Measurements from ENCODE around the gene TRIP4.
"Not testable (repeated sequence)": the region's sequence is repeated elsewhere in the genome, so short reads cannot be mapped to it uniquely, and the experiment has no call there.

TRIP4 gene

DNA sequence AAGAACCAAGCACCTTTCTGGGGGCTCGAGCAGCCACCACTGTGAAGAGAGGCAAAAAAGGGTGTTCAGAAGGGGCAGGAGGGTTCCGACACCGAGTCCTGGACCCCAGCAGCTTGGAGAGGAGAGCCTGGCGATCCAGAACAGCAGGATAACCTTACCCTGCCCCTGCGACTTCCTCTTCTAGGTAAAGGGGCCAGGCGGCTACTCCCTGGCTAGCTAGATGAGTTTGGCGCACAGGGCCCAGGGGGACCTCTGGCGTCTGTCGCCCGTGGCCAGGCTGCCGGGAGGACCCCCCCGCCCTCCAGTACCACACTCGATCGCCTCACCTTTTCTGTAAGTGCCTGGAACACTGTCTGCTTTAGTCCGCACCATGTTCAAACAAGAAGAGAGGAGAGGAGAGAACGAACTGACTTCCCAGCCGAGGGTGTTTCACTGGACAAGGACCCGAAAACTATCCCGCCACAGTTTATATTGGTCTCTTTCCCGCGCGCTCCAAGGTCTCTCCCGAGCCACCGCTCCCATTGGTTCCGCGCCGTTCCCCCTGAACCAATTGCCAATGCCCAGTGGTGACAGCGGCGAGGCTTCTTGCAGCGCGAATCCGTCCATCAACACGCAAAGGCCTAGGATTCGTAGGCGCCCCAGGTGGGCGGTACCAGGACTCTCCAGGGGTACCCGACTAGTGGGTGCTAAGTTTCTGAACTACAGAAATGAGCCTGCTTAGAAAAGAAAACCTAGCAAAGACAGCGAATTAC lies 6.5 kb upstream of the TRIP4 start, which contains the start of gene PCLAF:
Gene PCLAF, minus strand, starts transcription at position 442 of the 752 bp plus-strand sequence. Its CDS starts 70 bp downstream, at position 372.
- DNase-seq = peak; percentile 92

DNA sequence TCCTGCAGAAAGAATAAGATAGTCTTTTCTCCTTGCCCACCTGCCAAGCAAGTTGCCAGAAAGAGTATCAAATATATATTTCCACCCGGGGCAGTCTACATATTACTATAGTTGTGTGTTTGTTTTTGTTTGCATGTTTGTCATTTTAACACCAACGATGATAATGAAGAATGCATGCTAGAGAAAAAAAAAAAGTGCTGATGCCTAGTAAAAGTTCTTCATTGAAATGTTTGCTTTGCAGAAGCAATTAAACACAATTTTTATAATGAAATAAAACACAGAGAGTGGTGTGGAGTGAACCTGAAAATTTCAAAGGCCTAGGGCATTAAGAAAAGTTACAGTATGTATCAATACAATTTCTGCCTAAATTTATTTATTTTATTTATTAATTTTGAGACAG lies 3.9 kb upstream of the TRIP4 start:
- no peak for DNase-seq

DNA sequence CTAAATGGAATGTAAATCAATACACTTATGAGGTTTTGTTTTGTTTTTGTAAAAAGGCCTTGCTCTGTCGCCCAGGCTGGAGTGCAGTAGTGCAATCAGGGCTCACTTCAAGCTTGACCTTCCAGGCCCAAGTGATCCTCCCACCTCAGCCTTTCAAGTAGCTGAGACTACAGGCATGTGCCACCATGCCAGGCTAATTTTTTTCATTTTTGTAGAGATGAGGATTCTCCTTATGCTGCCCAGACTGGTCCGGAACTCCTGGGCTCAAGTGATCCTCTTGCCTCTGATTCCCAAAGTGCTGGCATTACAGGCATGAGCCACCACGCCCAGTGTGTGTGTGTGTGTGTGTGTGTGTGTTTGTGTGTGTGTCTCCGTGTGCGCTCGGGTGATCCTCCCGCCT lies 1.3 kb upstream of the TRIP4 start:
- DNase-seq = no peak

DNA sequence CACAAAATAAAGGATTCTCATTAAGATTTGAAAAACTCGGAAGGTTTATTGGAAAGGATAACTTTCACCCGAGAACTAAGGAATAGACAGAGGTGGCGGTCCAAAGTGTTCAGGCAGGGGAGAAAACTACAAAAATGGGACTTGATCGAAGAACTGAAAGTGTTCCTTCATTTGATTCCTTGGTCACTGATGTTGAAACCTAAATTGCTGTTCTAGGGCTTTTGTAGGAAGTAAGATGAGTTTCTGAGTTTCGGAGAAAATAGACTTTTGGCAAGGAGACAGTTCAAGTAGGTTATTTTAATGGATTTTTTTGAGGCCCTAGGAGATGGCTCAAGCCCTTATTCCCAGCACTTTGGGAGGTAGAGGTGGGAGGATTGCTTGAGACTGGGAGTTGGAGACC lies 1.4 kb downstream of the TRIP4 start:
- DNase-seq = no peak

DNA sequence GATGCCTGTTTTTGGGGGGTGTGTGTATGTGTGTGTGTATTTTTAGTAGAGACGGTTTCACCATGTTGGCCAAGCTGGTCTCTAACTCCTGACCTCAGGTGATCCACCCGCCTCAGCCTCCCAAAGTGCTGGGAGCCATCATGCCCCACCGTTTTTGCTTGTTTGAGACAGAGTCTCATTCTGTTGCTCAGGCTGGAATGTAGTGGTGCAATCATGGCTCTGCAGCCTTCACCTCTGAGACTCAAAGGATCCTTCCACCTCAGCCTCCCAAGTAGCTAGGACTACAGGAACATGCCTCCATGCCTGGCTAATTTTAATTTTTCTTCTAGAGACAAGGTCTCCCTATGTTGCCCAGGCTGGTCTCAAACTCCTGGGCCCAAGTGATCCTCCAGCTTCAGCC lies 4.8 kb downstream of the TRIP4 start:
- DNase-seq = not testable (repeated sequence)

DNA sequence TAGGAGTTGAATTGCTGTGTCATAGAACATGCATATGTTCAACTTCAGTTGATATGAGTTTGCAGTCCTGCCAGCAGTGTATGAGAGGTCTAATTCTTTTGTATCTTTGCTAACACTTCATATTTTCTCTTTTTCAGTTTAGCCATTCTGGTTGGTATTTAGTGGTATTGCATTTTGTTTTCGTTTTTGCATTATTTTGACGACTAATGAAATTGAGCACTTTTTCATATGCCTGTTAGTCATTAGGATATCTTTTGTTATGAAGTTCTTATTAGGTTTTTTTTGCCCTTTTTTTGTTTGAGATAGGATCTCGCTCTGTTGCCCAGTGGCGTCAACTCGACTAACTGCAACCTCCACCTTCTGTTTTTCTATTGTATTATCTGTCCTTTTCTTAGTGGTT lies 9.2 kb downstream of the TRIP4 start:
- DNase-seq = no peak

DNA sequence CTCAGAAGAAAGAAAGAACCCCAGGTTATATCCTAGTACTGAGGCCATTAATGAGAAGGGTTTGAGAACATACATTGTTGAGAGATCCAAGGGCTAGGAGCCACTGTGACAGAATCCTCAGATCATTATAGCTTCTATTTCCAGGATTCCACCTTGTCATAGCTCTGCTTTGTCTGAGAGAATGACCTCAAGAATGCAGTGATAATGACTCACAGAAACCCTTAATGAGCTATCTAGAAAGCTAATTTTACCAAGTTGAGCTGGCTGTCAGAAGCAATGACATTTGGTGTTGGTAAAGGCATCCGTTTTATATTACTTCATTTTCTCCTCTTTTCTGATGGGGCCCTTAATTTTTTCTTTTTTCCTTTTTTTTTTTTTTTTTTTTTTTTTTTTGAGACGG lies 10.9 kb downstream of the TRIP4 start:
- no peak for DNase-seq

DNA sequence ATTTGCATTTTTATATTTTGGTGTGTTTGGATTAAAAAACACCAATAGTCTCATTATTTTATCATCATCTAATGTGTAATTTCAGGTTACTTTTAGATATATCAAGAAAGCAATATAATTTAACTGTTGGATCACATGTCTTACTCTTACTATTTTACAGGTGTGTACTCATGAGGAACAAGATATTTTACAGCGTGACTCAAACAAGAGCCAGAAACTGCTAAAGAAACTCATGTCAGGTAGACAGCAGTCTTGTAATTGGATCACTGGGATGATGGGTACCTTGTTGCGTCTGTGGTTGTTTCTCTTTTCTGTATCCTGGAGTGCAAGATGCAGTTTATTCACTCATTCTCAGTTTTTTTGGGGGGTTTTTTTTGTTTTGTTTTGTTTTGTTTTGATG lies 12.9 kb downstream of the TRIP4 start:
- DNase-seq = no peak

DNA sequence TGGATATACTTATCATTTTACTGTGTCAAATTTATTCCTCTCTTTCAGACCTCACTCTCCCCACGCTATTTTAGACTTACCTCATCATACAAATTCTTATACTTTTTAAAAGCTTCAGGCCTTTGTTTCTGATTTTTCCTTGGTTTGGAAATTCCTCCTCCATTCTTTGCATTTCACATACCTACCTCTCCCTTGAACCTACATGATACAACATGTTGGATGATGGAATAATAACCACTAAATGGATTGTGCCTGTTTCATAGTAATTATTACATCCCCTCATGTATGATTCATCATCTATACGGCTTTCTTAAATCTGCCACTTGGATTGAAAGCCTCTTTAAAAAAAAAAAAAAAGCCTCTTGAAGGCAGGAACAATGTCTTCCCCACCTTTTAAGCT lies 24.6 kb downstream of the TRIP4 start:
- no peak for DNase-seq

DNA sequence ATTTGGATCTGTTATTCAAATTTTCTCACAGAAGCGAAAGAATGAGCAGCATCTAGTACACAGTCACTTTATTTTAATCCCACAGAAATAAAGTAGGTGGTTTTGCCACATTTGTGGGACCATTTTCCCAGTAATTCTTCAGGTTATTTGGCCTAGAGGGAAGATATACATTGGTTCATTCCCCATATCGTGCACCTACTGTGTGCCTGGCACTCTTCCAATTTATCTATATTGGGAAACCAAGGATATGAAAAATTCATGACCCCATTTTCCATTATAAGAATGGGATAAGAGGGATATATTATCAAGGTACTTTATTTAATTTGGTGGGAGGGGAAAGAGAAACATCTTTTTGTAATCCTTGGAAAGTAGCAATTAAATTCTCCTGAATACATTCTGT lies 35.1 kb downstream of the TRIP4 start:
- no peak for DNase-seq

DNA sequence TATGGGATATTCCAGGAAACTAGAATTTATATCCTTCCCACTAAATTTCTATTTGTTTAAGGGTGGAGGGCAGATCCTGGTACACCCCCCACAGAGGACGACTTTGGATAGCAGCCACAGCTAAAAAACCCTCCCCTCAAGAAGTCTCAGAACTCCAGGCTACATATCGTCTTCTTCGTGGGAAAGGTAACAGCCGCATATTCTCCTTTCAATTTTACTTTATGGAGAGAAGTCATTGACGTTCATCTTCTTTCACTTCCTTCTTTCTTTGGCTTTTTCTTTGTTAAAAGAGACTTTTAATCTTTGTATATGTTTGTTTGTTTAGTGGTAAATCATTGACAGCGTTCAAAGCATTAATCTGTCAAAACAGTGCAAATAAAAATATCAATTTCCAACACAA lies 36.3 kb downstream of the TRIP4 start:
- DNase-seq = no peak

DNA sequence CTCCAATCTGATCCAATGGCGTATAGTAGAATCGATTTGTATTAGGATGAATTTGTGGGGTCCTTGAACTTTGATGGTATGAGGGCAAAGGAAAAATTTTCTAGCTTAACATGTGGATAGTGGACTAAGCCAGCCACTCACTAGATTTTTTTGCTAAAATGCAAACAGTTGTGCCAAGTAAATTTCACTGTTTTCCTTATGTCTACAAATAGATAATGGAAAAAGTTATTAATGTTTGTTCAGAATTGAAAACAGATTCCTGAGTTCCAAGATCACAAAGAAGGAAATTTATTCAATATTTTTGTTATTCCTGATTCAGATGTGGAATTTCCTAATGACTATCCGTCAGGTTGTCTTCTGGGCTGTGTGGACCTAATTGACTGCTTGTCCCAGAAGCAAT lies 37.6 kb downstream of the TRIP4 start:
- DNase-seq = no peak

DNA sequence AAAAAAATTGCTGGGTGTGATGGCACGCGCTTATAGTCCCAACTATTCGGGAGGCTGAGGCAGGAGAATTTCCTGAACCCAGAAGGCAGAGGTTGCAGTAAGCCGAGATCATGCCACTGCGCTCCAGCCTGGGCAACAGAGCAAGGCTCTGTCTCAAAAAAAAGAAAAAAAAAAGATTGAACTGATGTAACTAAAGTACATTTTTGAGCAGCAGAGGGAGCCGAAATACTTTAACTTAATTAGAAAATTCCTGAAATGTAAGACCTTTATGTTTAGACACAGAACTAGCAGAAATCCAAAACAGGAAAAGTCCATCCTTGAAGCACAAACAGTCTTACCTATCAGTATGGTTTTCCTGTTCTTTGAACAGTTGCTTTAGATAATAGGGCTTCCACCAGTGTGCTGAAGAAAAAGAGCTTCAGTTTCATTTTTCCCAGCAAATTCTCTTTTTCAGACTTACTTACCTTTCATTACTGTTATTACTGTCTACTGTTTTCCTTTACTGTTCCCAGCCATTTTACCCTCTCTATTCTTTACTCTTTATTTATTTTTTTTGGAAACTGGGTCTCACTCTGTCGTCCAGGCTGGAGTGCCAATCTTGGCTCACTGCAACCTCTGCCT lies 39.3 kb downstream of the TRIP4 start:
- DNase-seq = peak; percentile 10

DNA sequence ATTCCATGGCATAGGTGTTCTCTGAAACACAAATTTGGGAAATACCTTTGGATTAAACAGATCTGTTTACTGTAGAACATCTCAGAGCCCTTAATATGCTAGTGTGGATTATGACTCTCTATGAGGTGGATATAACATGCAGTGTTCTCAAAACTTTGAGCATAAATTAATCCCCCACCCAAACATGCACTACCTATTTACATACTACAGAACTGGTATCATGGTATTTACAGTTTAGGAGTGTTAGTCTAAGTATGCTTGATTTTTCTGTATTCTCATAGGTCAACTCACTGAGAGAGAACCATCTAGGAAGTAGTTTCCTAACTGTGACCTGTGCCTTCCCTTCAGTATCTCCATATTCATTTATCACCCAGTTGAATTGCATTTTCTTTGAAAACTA lies 41.8 kb downstream of the TRIP4 start:
- no peak for DNase-seq

DNA sequence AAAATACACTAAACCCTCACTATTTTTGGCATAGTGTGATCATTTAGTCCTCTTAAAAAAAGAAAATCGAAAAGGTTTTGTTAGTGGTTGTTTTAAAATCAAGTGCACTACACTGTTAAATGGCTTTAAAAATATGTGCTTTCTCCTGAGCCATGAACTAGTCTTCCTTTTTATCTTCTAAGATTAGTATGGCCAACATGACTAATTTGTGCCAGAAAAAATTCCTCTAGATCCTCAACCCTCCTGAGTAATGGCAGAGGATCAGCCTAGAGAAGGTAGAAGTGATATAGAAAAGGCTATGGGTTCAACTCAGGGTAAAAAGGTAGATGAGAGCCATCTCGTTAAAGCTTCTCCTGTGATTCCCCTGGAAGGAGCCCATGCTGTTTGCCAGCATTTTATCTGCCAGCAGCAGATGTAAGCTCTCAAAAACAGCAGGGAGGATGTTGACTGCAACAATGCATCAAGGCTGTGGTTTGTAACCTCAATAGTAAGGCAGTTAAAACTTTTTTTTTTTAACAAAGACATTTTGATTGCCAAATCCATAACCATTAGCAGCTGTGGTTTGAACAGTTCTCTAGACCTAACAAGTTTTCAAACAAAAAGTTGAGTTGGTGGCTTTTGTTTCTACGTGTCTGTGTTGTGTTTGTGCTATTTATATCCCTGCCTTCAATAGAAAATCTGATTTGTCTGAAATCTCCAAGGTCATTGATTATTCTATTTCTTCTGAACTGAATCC lies 42.5 kb downstream of the TRIP4 start:
- DNase-seq = peak; percentile 57

DNA sequence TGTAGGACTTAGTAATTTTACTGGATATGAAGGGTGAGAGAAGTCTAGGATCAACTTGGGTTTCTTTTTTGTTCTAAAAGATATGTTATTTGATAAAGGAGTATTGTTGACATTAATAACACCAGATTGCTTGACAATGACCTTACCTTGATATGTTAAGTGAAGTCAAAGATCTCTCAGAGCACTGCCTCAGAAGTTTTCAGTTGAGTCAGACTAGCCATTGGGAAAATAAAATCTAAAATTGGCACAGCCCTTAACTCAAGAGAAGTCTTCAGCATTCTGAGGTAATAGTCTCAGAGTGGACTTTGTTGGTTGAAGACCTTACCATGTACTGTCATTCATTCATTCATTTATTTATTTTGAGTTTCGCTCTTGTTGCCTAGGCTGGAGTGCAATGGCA lies 50.3 kb downstream of the TRIP4 start:
- no peak for DNase-seq

DNA sequence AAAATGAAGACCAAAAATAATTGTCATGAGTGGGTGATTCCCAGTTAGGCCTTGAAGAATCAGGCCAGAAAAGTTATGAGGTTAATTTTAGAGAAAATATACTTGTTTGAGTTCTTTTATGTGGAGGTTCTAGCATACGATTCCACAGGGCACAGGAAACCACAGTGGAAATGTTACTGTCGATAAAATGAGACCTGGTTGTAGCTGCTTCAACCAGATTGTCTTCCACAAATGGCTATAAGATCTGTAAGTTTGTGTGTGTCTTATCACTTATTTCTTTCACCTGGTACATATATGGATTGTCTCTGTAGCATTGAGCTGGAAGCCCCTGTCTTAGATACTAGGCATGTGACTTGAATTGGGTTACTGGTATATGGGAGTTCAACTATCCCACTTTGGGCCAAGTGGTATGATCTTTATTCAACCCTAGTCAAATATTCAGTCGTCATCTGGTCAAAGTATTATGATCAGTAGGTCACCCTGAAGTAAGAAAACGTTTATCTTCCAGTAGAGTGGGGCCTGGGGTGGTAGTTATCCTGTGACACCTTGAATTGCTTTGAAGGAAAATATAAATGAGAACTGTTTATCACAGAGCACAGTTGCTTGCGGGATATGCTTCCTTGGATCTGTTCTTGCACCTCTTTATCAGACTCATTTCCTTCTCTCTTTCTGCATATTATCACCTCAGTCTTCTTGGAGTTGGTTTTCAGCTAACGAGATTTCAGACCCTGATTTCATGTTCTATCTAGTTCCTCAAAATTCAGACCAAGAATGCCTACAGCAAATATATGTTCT lies 51.2 kb downstream of the TRIP4 start:
- DNase-seq = no peak

DNA sequence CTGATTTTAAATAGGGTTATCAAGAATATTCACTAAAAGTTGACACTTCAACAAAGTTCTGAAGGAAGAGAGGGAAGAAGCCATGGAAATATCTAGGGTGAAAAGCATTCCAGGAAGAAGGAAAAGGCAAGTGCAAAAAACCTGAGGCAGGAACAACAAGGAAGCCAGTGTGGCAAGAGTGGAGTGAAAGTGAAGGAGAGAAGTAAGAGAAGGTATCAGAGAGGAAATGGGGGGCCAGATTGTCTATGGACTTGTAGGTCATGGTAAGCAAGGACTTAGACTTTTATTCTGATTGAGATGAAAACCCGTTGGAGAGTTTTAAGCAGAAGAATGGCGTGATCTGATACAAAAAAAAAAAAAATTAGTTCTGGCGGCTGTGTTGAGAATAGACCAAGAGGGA lies 54.2 kb downstream of the TRIP4 start:
- no peak for DNase-seq

DNA sequence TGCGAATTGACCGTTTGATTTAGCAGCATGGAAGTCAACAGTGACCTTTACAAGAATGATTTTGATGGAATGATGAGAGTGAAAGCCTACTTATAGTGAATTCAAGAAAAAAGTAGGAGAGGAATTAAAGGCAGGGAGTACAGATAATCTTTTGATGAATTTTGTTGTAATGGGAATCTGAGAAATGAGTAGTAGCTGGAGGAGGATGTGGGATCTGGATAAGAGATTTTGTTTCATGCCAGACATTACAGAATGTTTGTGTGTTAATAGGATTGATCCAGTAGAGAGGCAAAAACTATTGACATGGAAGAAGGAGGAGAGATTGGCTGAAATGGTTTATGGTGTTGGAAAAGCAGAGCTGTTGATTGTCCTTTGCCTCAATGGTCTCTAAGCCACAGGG lies 55.4 kb downstream of the TRIP4 start:
- DNase-seq = no peak

DNA sequence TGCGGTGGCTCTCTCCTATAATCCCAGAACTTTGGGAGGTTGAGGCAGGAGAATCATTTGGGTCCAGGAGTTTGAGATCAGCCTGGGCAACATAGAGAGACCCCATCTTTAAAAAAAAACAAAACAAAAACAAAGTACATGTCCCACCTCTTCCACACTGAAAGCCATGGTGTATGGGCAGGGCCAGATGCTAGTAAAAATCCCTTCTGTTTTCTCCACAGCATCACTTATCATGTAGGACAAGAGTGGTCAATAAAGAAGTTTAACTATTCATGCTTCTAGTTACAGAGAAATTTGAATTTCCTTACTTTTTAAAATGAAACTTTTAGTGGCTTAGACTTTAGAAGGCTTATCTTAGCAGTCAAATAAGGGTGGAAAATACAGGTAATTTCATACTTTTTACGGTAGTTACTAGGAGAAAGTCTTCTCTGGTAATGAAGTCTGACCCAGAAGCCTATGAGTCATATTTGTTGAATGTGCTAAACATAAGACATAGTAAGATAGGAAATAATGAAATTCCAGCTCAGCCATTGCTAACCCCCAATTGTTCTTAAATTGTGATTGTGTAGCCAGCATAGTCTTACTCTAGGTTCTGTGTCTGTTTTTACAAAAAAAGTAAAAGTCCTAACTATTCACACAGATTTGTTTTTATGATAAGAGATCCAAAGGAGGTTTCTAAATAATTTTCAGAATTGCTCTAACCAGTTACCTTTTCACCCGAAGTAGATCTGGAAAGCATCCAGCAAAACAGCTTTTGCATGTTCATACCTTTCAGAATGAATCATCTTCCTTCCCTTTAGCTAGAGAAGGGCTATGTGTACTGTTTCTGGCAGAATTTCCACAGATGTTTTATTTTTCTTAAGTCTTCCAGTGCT lies 56.3 kb downstream of the TRIP4 start:
- peak; percentile 36 for DNase-seq

DNA sequence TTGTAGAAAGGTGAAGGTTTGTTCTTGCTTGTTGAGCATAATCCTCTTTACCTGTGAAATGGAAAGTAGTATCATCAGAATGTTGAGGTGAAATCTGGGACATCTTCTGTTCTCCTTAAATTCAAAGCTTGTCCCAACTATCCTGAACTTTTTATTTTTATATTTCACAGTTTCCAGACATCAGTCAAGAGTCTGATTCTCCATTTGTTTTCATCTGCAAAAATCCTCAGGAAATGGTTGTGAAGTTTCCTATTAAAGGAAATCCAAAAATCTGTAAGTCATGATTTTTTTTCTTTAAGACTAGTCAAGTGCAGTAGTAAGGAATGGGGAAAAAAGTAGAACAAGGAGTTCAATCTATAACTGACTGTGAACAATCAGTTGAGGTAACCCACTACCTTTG lies 57.2 kb downstream of the TRIP4 start:
- no peak for DNase-seq
